HG03175 (cell line): ENCODE measurements around the gene NKX6-2.
"Not testable (repeated sequence)": the region's sequence is repeated elsewhere in the genome, so short reads cannot be mapped to it uniquely, and the experiment has no call there.

Source experiments
- ATAC-seq: cut with Tn5 transposase; IDR thresholded peaks from one replicate; pipeline ENCODE4 v1.9.1; 2021; ENCODE audit warnings: mild to moderate bottlenecking, moderate library complexity; ENCODE audit not compliant: unreplicated experiment

NKX6-2 gene

GRCh38 chr10:132783940-132784865 lies 1.7 kb downstream of the NKX6-2 start:
- no peak for ATAC-seq

GRCh38 chr10:132783165-132783939 lies 2.6 kb downstream of the NKX6-2 start:
- no peak for ATAC-seq

GRCh38 chr10:132781556-132781955 lies 4.4 kb downstream of the NKX6-2 start:
- no peak for ATAC-seq

- ATAC-seq = no peak
Measured at GRCh38 chr10:132780356-132780755, 5.6 kb downstream of the NKX6-2 start.

GRCh38 chr10:132779549-132780294 lies 6.2 kb downstream of the NKX6-2 start:
- ATAC-seq = no peak

- no peak for ATAC-seq
Measured at GRCh38 chr10:132777441-132777840, 8.5 kb downstream of the NKX6-2 start.

DNA sequence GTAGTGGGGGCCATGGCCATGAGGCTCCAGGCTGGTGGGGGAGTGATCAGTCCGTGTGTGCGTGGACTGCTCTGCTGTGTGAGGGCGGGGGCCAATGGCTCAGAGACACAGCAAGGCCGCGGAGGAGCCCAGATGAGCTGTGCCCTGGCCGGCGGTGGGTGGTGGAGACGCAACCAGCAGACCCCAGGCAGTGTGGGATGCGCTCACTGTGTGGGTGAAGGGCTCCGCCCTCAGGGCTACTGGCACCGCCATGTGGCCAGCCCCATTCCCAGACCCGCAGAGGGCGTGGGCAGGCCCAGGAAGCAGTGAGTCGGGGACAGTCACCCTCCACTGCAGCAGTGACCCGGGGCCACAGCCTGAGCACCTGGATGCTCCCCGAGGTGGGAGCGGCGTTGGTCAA lies 9.1 kb downstream of the NKX6-2 start:
- no peak for ATAC-seq

GRCh38 chr10:132776186-132776585 lies 9.8 kb downstream of the NKX6-2 start:
- ATAC-seq = no peak

- ATAC-seq = no peak
Measured at GRCh38 chr10:132774902-132775863, 10.8 kb downstream of the NKX6-2 start.

- no peak for ATAC-seq
Measured at GRCh38 chr10:132774181-132774901, 11.6 kb downstream of the NKX6-2 start.

GRCh38 chr10:132772816-132773215 lies 13.1 kb downstream of the NKX6-2 start:
- ATAC-seq = not testable (repeated sequence)

- no peak for ATAC-seq
Measured at GRCh38 chr10:132770061-132771021, 15.6 kb downstream of the NKX6-2 start.

DNA sequence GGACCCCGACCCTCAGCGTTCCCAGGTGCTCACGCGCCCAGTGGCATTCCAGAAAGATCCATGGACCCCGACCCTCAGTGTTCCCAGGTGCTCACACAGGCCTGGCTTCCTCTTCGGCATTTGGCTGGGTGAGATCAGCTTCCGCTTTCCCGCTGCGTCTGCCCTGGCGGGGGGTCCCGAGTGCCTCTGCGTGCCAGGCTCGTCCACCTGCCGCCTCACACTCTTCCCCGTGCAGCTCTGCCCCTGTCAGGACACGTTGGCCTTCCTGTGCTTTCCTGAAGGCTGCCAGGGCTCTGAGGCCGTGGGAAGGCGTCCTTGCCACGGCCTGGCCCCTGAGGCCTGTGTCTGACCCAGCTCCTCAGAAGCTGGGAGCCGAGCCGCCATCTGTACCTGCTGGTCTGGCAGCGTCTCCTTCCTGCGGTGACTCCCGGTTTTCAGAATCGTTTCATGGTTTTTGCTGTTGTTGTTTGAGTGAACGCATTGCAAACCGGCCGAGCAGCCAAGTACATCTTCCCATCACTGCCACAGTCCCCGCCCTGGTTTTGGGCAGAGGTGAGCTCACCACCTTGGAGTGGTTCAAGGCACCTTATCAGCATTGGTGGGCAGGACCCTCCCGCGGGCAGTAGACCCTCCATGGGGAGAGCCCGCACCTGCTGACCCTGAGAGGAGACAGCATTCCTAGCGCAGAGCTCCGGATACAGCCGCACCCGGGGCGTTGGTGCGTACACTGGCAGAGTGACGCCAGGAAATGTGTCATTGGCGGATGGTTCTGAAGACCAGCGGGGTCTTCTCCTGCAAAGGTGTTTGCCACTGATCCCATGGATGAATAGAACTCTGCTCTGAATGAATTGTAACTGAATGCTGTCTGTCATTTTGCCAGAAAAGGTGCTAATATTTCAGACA lies 17.4 kb downstream of the NKX6-2 start:
- no peak for ATAC-seq

- ATAC-seq = no peak
Measured at GRCh38 chr10:132766291-132766690, 19.7 kb downstream of the NKX6-2 start.

GRCh38 chr10:132765435-132765834 lies 20.5 kb downstream of the NKX6-2 start:
- no peak for ATAC-seq

DNA sequence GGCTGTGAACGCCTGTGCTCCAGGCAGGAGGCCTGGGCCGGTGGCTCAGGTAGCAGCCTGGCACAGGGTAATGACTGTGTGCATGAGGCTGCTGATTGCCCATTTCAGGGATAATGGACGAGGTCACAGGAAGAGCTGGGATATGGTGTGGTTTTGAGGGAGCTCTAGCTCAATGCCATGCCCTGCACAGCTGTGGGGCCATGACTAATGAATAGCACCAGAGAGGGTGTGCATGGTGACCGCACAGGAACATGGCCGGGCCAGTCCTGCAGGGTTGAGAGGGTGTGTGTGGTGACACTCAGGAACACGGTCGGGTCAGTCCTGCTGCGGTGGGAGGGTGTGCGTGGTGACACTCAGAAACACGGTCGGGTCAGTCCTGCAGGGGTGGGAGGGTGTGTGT lies 21.8 kb downstream of the NKX6-2 start:
- ATAC-seq = no peak

- no peak for ATAC-seq
Measured at GRCh38 chr10:132763545-132763944, 22.4 kb downstream of the NKX6-2 start.
